Measurements from ENCODE around the gene FBXO15.

The FBXO15 gene

DNA sequence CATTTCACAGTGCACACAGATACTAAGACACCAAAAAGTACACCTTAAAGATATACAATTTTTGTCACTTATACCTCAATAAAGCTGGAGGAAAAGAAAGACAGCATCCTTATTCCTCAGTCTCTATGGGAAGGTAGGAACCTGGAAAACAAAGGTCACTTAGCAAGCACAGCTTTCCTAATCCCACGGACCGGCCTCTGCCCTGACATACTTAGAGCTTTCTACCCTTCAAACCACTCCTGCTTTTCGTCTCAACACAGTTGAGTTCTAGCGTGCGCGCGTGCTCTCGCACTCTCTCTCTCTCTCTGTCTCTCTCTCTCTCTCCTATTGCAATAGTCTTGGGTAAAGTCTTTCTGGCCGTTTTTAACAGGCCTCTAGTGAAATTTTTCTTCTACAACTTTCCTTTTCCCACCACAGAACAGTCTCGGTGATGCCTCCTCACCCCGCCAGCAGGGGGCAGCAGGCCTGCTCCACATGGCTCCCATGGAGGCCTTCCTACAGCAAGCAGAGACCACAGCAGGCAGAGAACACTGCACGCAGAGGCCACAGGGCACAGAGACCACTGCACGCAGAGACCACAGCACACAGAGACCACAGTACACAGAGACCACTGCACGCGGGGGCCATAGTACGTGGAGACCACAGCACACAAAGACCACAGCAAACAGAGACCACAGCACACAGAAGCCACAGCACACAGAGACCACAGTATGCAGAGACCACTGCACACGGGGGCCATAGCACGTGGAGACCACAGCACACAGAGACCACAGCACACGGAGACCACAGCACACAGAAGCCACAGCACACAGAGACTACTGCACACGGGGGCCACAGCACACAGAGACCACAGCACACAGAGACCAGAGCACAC, 106.9 kb downstream of the FBXO15 start:
- peak; percentile 73 for DNase-seq

DNA sequence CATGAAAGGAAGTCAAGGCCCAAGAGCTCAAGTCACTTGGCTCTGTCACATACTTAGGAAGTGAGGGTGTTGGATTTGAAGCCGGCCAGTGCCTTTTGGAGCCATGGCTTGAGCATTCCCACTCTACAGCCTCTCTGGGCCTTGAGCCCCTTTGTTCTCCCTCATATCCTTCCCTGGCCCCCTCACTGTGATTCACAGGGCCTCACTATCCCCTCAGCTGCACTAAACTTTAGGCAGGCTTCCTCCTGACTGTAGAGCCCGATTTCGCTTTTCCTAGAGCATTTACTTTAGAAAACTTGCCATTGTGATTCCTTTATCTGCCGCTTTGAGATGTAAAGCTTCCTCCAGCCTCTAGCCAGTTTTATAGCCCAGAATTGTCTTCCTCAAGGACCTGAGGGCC, 107.6 kb downstream of the FBXO15 start:
- no peak for DNase-seq

DNA sequence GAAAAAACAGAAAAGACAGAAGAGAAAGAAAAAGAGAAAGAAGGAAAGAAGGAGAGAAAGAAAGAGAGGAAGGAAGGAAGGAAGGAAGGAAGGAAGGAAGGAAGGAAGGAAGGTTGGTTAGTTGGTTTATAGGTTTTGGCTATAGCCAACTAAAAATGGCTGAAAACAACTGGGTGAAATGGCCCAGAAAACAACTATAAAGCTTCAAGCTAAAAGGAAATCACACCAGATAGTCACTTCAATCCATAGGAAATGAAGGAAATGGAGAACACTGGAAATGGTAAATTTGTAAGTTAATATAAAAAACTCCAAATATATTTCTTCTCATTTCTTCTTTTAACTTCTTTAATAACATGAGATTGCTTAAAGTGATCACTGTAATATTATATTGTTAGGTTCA, 118.5 kb downstream of the FBXO15 start:
- no peak for DNase-seq
